Pancreas (tissue), 10 donors: ENCODE data around the gene KCND2. TPM values are rescaled to one million over a fixed set of nuclear protein-coding genes. Genes with fewer than 3 reads are reported as not detected.
"Not testable (repeated sequence)": the region's sequence is repeated elsewhere in the genome, so short reads cannot be mapped to it uniquely, and the experiment has no call there.

Experiments
- ATAC-seq, 4 donors: fragments of 200-7000 bp; cut with Tn5 transposase; one replicate each; pipeline versions ENCODE4 v1.8.0 to v1.9.1; 2020; ENCODE audit warnings: mild to moderate bottlenecking in 4 of 4, moderate library complexity in 4 of 4
- DNase-seq, 6 donors: peaks; one replicate each; pipeline ENCODE4 v3.0.0-alpha.2; 2020
- FAIRE-seq: peaks from 2 replicates; lab custom pipeline; 2012; peaks lifted over from hg19 to GRCh38; lab: Jason Lieb, UNC
- H3K27ac ChIP-seq, 4 donors: fragments of 200-600 bp; sonication (generic); 1 replicate in 3 of 4; 2 replicates in 1 of 4; pipeline versions ENCODE4 v1.5.0 to v1.8.0; 2020
- H3K27me3 ChIP-seq, 4 donors: fragments of 200-600 bp; one replicate each; pipeline ENCODE4 v1.8.0; 2021
- H3K36me3 ChIP-seq, 3 donors: fragments of 200-600 bp; sonication (generic) in 1 of 3; one replicate each; pipeline versions ENCODE4 v1.5.0 to v1.8.0; 2020 to 2021
- H3K4me1 ChIP-seq, 3 donors: fragments of 200-600 bp; one replicate each; pipeline ENCODE4 v1.8.0; 2021
- H3K4me3 ChIP-seq, 4 donors: fragments of 200-600 bp; sonication (generic) in 2 of 4; one replicate each; pipeline versions ENCODE4 v1.5.0 to v1.8.0; 2020 to 2021
- H3K9me3 ChIP-seq, 4 donors: fragments of 200-600 bp; one replicate each; pipeline ENCODE4 v1.8.0; 2021
- WGBS, 2 donors: extraction: QIAGEN DNeasy Blood & Tissue Kit; methylation state at CpG; one replicate each; pipeline ENCODE4 v1.1.7; 2013; 5-methylcytosine and 5-hydroxymethylcytosine counted together
- intact Hi-C, 3 donors: fragments of 100-400 bp; cut with DNase I; formaldehyde crosslinking; loops; one replicate each; pipeline versions ENCODE4 v1.11.1 to v1.14.2; 2022
- polyA plus RNA-seq, 2 donors: library from polyadenylated mRNA; stranded (reverse); fragments of 200-250 nt; gene quantifications; one replicate each; pipeline ENCODE4 v1.2.3, GENCODE V29; 2013
- total RNA-seq, 6 donors: library from RNA; stranded (reverse); fragmentation: NEBNext Ultra II Directional in 4 of 6; extraction: Animal tissue kit (Norgen Biotek cat#: 25700) in 4 of 6; gene quantifications; one replicate each; pipeline versions ENCODE4 v1.2.1 to v1.2.4, GENCODE V29; 2021 to 2023
- TF ChIP-seq, protein P1 (sequence below), 4 donors: fragments of 200-600 bp; sonication (generic) in 3 of 4; IDR thresholded peaks; one replicate each; pipeline versions ENCODE4 v1.5.0 to v1.8.0; 2021; ENCODE audit warnings: antibody characterized with exemption in 4 of 4
- donor health status: healthy with polysubstance abuse.
- donor health status: DM: no; HTN: no; CAD: no; lungs with moderate emphysema.
- donor health status: DM: no; HTN: no; CAD: no.
- donor health status: control.
- donor health status: control.
- donor health status: Bipolar disorder and iron deficiency.
- donor health status: DM: yes; HTN: yes; CAD: no.
- donor health status: DM: no; HTN: no; CAD: no.
- donor health status: DM: no; HTN: no; CAD: no.
- donor health status: DM: yes; HTN: yes; CAD: no.

The KCND2 gene
- total and polyA plus RNA-seq, 8 donors = 0.11 to 1.2 (median 0.27) TPM

DNA sequence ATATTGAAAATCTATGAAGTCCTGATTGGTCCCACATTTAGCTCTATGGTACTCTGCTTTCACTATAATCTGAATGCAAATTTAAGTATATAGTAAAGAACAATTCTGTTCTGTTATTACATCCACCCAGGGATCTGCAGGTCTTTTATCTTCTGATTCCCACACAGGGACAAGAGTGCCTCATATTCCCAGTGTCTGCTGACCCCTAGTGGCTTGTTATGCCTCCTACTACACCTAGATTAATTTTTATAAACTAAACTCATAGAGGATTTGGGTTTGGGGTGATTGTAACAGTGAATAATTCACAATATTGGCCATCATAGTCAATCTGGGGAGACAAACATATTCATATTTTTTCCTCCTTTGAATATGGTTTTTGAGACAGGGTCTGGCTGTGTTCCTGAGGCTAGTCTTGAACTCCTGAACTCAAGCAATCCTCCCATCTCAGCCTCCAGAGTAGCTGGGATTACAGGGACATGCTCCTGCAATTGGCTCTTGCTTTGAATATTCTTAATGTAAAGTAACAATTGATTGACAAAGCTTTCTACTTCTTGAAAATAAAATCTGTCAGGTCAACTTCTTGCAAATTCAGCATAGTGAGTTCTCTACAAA is 282.1 kb downstream of the KCND2 start:
- peak in 3 of 4 donors; percentile 76 to 86 (median 80) for ATAC-seq

DNA sequence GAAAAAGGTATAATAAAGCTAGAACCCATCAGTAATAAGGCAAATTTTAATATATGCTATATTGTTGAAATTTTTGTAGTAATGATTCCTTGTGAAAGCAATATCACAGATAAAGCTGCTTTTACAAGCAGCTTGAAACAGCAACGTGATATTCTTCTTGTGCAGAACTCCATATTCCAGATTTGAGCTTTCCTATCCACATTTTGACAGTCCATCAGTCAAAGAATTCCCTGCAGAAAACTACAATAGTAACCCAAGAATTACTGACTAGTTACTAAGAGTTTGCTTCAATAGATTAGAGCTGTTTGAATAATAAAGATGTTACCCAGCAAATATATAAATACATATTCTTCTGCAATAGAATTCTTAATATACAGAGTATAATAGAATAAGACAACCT is 291.2 kb downstream of the KCND2 start:
- H3K27ac ChIP-seq = no peak overlapping the region
- no peak overlapping the region for H3K4me3 ChIP-seq
- H3K27me3 ChIP-seq = peaks cover 0 to 9% (median 0%) of the 10 kb centered on the region in 4 donors
- ATAC-seq = no peak
- FAIRE-seq = no peak
- intact Hi-C loops = no loop called here
- no peaks in the 10 kb centered on the region for H3K4me1 ChIP-seq
- no peak for DNase-seq
- H3K36me3 ChIP-seq = no peaks in the 10 kb centered on the region
- H3K9me3 ChIP-seq = no peaks in the 10 kb centered on the region
- WGBS, 2 donors = 42 to 56% methylated on average over 1 of the region's 1 CpG
- TF ChIP-seq, protein P1, sequence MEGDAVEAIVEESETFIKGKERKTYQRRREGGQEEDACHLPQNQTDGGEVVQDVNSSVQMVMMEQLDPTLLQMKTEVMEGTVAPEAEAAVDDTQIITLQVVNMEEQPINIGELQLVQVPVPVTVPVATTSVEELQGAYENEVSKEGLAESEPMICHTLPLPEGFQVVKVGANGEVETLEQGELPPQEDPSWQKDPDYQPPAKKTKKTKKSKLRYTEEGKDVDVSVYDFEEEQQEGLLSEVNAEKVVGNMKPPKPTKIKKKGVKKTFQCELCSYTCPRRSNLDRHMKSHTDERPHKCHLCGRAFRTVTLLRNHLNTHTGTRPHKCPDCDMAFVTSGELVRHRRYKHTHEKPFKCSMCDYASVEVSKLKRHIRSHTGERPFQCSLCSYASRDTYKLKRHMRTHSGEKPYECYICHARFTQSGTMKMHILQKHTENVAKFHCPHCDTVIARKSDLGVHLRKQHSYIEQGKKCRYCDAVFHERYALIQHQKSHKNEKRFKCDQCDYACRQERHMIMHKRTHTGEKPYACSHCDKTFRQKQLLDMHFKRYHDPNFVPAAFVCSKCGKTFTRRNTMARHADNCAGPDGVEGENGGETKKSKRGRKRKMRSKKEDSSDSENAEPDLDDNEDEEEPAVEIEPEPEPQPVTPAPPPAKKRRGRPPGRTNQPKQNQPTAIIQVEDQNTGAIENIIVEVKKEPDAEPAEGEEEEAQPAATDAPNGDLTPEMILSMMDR (IDR thresholded peaks at IDR 0.05) = no peak

More for the DNA sequence above, 282.1 kb downstream of the KCND2 start:
- Histone ChIP-seq H3K4me3 (no peak overlapping the region), H3K9me3 (no peaks in the 10 kb centered on the region), H3K36me3 (no peaks in the 10 kb centered on the region), H3K27me3 (peaks cover 0 to under 1% (median 0%) of the 10 kb centered on the region in 4 donors), H3K27ac (no peak overlapping the region), H3K4me1 (no peaks in the 10 kb centered on the region)
- FAIRE-seq (no peak), DNase-seq (peak in 3 of 6 donors; percentile 5 to 40 (median 26))
- TF ChIP-seq, protein P1 (IDR thresholded peaks at IDR 0.05) = peak; percentile 16 to 65 (median 55)
- intact Hi-C loops = loop anchor here in 1 of 3 donors (10.0 kb wide), 1 partner anchor 1290 kb away; no protein-coding TSS in a partner anchor

DNA sequence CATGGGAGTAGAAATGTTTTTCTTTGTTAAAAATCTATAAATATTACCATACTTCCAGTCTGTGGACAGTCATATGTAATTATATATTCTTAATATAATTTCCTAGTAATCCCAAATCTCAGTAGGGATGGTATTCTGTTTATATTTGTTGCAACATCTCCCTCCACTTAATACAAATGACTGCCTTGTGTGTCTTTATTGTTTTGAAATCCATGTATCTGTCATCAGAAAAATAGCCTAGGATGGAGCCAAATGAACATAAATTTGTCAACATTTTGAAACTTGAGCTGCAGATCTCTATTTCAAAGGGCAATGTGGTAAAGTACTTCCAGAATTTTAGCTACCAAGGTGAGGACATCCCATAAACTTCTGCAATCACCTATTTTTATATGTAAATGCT is 294.2 kb downstream of the KCND2 start:
- TF ChIP-seq, protein P1 (IDR thresholded peaks at IDR 0.05) = no peak
- DNase-seq (no peak), ATAC-seq (no peak), FAIRE-seq (no peak)
- Histone ChIP-seq H3K27me3 (peaks cover 0 to 9% (median 0%) of the 10 kb centered on the region in 4 donors), H3K27ac (no peak overlapping the region), H3K4me1 (no peaks in the 10 kb centered on the region), H3K36me3 (no peaks in the 10 kb centered on the region), H3K4me3 (no peak overlapping the region), H3K9me3 (no peaks in the 10 kb centered on the region)
- intact Hi-C loops = no loop called here

DNA sequence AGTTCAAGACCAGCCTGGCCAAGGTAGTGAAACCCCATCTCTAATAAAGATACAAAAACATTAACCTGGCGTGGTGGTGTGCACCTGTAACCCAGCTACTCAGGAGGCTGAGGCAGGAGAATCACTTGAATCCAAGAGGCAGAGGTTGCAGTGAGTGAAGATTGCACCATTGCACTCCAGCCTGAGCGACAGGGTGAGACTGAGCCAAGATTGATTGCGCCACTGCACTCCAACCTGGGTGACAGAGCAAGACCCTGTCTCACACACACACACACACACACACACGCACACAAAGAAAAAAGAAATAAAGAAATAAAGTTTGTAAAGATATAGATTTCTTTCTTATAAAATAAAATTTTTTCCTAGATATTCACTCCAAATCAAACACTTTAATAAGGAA is 305.7 kb downstream of the KCND2 start:
- H3K27ac ChIP-seq, DNase-seq, H3K4me1 ChIP-seq, FAIRE-seq, H3K9me3 ChIP-seq, ATAC-seq, intact Hi-C loops, H3K27me3 ChIP-seq, H3K4me3 ChIP-seq, H3K36me3 ChIP-seq: not testable (repeated sequence)
- 77 to 87% methylated on average over 4 of the region's 4 CpGs for WGBS, 2 donors

DNA sequence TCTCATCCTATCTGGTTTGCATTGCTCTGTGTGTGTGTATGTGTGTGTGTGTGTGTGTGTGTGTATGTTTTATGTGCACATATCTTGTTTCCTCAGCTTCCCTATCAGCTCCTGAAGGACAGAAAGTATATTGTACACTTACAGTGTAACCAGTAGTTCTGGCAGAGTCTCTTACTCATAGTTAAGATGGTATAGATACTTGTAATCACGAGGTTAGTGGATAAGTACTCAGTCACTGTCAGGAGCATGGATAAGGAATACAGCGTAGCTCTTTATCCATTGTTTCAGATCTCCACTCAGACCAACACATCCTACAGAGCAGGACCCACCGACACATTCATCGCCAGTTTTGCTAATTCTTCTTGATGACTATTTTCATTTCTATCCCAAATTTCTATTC is 309.9 kb downstream of the KCND2 start:
- Histone ChIP-seq H3K4me3 (no peak overlapping the region), H3K36me3 (no peaks in the 10 kb centered on the region), H3K4me1 (no peaks in the 10 kb centered on the region), H3K27me3 (no peaks in the 10 kb centered on the region), H3K9me3 (no peaks in the 10 kb centered on the region), H3K27ac (no peak overlapping the region)
- WGBS, 2 donors = 73 to 86% methylated on average over 4 of the region's 4 CpGs
- FAIRE-seq (no peak), ATAC-seq (no peak), DNase-seq (no peak)
- TF ChIP-seq, protein P1 (IDR thresholded peaks at IDR 0.05) = no peak
- intact Hi-C loops = no loop called here
